Mesenchymal stem cell (in vitro differentiated cells and primary cell): Measurements from ENCODE around the gene P3R3URF.
A peak's percentile ranks its signal among the peaks of the same experiment; 100 is the strongest.

ENCODE experiments used
- DNase-seq: peaks from one replicate; pipeline ENCODE4 v3.0.0-alpha.2; 2013
- H2AFZ ChIP-seq: one replicate; pipeline ENCODE4 v1.6.1; 2013; ENCODE audit warnings: low read depth, mild to moderate bottlenecking, control low read depth, inconsistent platforms, low read length, moderate library complexity
- H2AK5ac ChIP-seq: 2 replicates; pipeline ENCODE4 v1.6.1; 2013; ENCODE audit warnings: low read length, moderate library complexity, mild to moderate bottlenecking, inconsistent platforms; ENCODE audit not compliant: severe bottlenecking
- H2BK120ac ChIP-seq: one replicate; pipeline ENCODE4 v1.6.1; 2013; ENCODE audit warnings: low read depth, mild to moderate bottlenecking, inconsistent platforms, low read length, moderate library complexity
- H2BK12ac ChIP-seq, 2 experiments: one replicate each; pipeline ENCODE4 v1.6.1; 2013; ENCODE audit warnings: inconsistent platforms in 2 of 2, low read length in 2 of 2, mild to moderate bottlenecking in 2 of 2, moderate library complexity in 2 of 2, control low read depth in 1 of 2
- H2BK15ac ChIP-seq: one replicate; pipeline ENCODE4 v1.6.1; 2013; ENCODE audit warnings: mild to moderate bottlenecking, low read depth, inconsistent platforms; ENCODE audit not compliant: poor library complexity, severe bottlenecking
- H2BK5ac ChIP-seq: 2 replicates; pipeline ENCODE4 v1.6.1; 2013; ENCODE audit warnings: low read depth, mild to moderate bottlenecking, low read length, control low read depth, inconsistent platforms; ENCODE audit not compliant: poor library complexity, severe bottlenecking
- H3K14ac ChIP-seq, 2 experiments: one replicate each; pipeline ENCODE4 v1.6.1; 2013; ENCODE audit warnings: inconsistent platforms in 2 of 2, low read length in 2 of 2, control low read depth in 1 of 2, mild to moderate bottlenecking in 1 of 2, moderate library complexity in 1 of 2
- H3K18ac ChIP-seq, 2 experiments: one replicate each; pipeline ENCODE4 v1.6.1; 2013; ENCODE audit warnings: inconsistent platforms in 2 of 2, low read length in 2 of 2, control low read depth in 1 of 2, low read depth in 1 of 2, mild to moderate bottlenecking in 1 of 2
- H3K23ac ChIP-seq, 2 experiments: one replicate each; pipeline ENCODE4 v1.6.1; 2013; ENCODE audit warnings: inconsistent platforms in 2 of 2, low read length in 2 of 2, mild to moderate bottlenecking in 2 of 2, moderate library complexity in 2 of 2, control low read depth in 1 of 2
- H3K27ac ChIP-seq: 2 replicates; pipeline ENCODE4 v1.5.1; 2013; ENCODE audit warnings: mild to moderate bottlenecking, moderate library complexity, low read length, control low read depth, inconsistent platforms; ENCODE audit not compliant: poor library complexity, severe bottlenecking
- H3K27me3 ChIP-seq, 2 experiments: 2 replicates each; pipeline versions ENCODE4 v1.6.1 to v1.7.0; 2013; ENCODE audit warnings: low read length in 2 of 2, mild to moderate bottlenecking in 2 of 2, moderate library complexity in 2 of 2, control low read depth in 1 of 2, inconsistent platforms in 1 of 2; ENCODE audit not compliant: control insufficient read depth in 1 of 2, insufficient read depth in 1 of 2
- H3K36me3 ChIP-seq, 2 experiments: 2 replicates each; pipeline versions ENCODE4 v1.6.1 to v1.7.0; 2013; ENCODE audit warnings: low read length in 2 of 2, control low read depth in 1 of 2, inconsistent platforms in 1 of 2, low read depth in 1 of 2, mild to moderate bottlenecking in 1 of 2; ENCODE audit not compliant: insufficient read depth in 2 of 2, control insufficient read depth in 1 of 2
- H3K4ac ChIP-seq, 2 experiments: one replicate each; pipeline ENCODE4 v1.6.1; 2013; ENCODE audit warnings: inconsistent platforms in 2 of 2, low read length in 2 of 2, mild to moderate bottlenecking in 2 of 2, moderate library complexity in 2 of 2, control low read depth in 1 of 2, low read depth in 1 of 2
- H3K4me1 ChIP-seq: 2 replicates; pipeline ENCODE4 v1.6.1; 2013; ENCODE audit warnings: low read depth, low read length, control low read depth; ENCODE audit not compliant: control insufficient read depth, insufficient read depth
- H3K4me2 ChIP-seq: 2 replicates; pipeline ENCODE4 v1.6.1; 2013; ENCODE audit warnings: low read length, mild to moderate bottlenecking, inconsistent platforms; ENCODE audit not compliant: poor library complexity, severe bottlenecking
- H3K4me3 ChIP-seq, 2 experiments: 2 replicates each; pipeline versions ENCODE4 v1.5.1 to v1.7.0; 2013; ENCODE audit warnings: low read length in 2 of 2, mild to moderate bottlenecking in 2 of 2, control low read depth in 1 of 2, low read depth in 1 of 2; ENCODE audit not compliant: insufficient read depth in 1 of 2
- H3K79me1 ChIP-seq: replicated peaks from 2 replicates; pipeline ENCODE4 v1.6.1; 2013; ENCODE audit warnings: mild to moderate bottlenecking, control low read depth, low read length, inconsistent platforms; ENCODE audit not compliant: poor library complexity, severe bottlenecking
- H3K9ac ChIP-seq: 2 replicates; pipeline ENCODE4 v1.7.0; 2013; ENCODE audit warnings: mild to moderate bottlenecking, low read length, moderate library complexity
- H3K9me3 ChIP-seq: 2 replicates; pipeline ENCODE4 v1.7.0; 2013; ENCODE audit warnings: mild to moderate bottlenecking, low read length; ENCODE audit not compliant: control insufficient read depth
- H4K8ac ChIP-seq: one replicate; pipeline ENCODE4 v1.6.1; 2013; ENCODE audit warnings: inconsistent platforms, mild to moderate bottlenecking, low read length, moderate library complexity
- H4K91ac ChIP-seq: one replicate; pipeline ENCODE4 v1.6.1; 2013; ENCODE audit warnings: mild to moderate bottlenecking, low read length, inconsistent platforms
- WGBS: methylation state at CpG from one replicate; pipeline ENCODE4 v1.1.7; 2013; ENCODE audit warnings: mixed read lengths; 5-methylcytosine and 5-hydroxymethylcytosine counted together

Gene P3R3URF

DNA sequence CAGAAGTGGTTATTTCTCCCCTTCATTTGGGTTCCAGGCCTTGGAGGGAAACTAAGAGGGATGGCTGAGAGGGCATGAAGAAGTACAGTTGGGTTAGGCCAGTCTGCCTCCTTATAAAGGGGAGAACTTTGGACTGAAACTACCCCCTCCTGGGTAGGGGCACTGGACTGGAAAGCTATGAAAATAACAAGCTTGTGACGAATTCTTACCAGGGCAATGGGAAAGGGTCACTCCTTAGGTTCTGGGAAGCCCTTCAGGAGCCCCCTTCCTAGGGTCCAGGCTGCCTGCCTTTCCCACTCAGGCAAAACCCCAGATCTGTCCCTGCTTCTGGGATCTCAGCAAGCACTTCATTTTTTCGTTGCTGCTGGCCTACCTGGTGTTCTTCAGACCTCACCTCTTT is 9.8 kb upstream of the P3R3URF start:
- WGBS, result 94% methylated on average over 2 of the region's 2 CpGs
- Histone ChIP-seq H3K14ac (no peak overlapping the region), H3K9ac (no peak overlapping the region), H3K4me2 (no peak overlapping the region), H2BK15ac (no peak overlapping the region), H3K23ac (no peak overlapping the region), H2AK5ac (peak overlapping the region; percentile 91), H3K4me1 (peaks cover 34% of the 10 kb centered on the region), H3K4me3 (no peak overlapping the region), H3K27ac (peak overlapping the region; percentile 66), H4K91ac (no peak overlapping the region), H3K27me3 (no peaks in the 10 kb centered on the region), H3K79me1 (no peaks in the 10 kb centered on the region), H2BK120ac (no peak overlapping the region), H2AFZ (no peak overlapping the region), H3K18ac (no peak overlapping the region), H4K8ac (no peak overlapping the region), H3K36me3 (peaks cover 32 to 34% of the 10 kb centered on the region in 2 experiments), H2BK12ac (no peak overlapping the region), H3K4ac (no peak overlapping the region), H2BK5ac (peak overlapping the region; percentile 21), H3K9me3 (no peaks in the 10 kb centered on the region)
- no peak for DNase-seq

DNA sequence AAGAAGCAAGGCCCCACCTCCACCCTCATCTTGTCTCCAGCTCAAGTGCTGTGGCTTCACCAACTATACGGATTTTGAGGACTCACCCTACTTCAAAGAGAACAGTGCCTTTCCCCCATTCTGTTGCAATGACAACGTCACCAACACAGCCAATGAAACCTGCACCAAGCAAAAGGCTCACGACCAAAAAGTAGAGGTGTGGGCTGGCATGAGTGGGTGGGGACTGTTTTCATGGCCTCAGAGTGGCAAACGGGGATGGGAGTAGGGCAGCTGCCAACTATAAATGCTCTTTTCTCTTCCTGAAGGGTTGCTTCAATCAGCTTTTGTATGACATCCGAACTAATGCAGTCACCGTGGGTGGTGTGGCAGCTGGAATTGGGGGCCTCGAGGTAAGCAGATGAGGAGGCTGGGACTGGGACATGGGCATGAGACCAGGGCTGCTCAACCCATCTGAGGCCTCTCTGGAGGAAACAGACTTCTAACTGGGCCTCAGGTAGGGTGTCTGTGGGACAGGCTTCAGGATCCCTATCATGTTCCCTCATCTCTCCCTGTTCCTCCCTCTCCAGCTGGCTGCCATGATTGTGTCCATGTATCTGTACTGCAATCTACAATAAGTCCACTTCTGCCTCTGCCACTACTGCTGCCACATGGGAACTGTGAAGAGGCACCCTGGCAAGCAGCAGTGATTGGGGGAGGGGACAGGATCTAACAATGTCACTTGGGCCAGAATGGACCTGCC is 8.8 kb upstream of the P3R3URF start:
- H3K27me3 ChIP-seq, result no peaks in the 10 kb centered on the region
- no peaks in the 10 kb centered on the region for H3K9me3 ChIP-seq
- H3K18ac ChIP-seq, result no peak overlapping the region
- no peak overlapping the region for H4K8ac ChIP-seq
- no peaks in the 10 kb centered on the region for H3K79me1 ChIP-seq
- no peak overlapping the region for H3K27ac ChIP-seq
- no peak overlapping the region for H3K4me2 ChIP-seq
- no peak for DNase-seq
- no peak overlapping the region for H2AFZ ChIP-seq
- H3K9ac ChIP-seq, result no peak overlapping the region
- no peak overlapping the region for H2BK5ac ChIP-seq
- H2BK15ac ChIP-seq, result no peak overlapping the region
- no peak overlapping the region for H2BK12ac ChIP-seq
- no peak overlapping the region for H3K14ac ChIP-seq
- H2AK5ac ChIP-seq, result peak overlapping the region; percentile 91
- no peak overlapping the region for H3K23ac ChIP-seq
- 92% methylated on average over 5 of the region's 7 CpGs for WGBS
- H3K4me3 ChIP-seq, result no peak overlapping the region
- H4K91ac ChIP-seq, result no peak overlapping the region
- no peak overlapping the region for H2BK120ac ChIP-seq
- peaks cover 23 to 25% of the 10 kb centered on the region in 2 experiments for H3K36me3 ChIP-seq
- peaks cover 37% of the 10 kb centered on the region for H3K4me1 ChIP-seq
- no peak overlapping the region for H3K4ac ChIP-seq

DNA sequence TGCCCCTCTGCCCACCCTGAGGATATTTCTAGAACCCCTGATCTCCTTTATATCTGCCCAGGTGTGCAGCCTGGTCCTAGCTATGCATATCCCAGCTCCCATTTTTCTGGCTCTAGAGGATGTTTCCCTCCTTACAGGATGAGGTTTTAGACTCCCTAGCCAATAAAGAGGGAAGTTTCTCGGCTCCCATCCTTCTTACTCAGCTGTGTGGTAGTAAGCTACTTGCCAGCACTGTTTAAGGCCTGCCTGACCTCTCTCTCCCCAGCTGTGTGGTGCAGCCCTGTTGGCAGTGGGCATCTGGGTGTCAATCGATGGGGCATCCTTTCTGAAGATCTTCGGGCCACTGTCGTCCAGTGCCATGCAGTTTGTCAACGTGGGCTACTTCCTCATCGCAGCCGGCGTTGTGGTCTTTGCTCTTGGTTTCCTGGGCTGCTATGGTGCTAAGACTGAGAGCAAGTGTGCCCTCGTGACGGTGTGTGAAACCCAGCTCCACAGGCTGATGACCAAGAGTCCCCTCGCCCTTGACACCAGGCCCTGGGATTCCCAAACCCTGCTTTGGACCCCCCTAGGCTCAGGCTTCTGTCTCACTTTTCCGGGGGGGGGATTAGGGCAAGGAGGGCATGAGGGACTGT is 7.8 kb upstream of the P3R3URF start:
- no peak overlapping the region for H3K4ac ChIP-seq
- peak overlapping the region; percentile 91 for H2AK5ac ChIP-seq
- H2BK15ac ChIP-seq, result no peak overlapping the region
- no peak overlapping the region for H2AFZ ChIP-seq
- no peak overlapping the region for H4K91ac ChIP-seq
- H2BK12ac ChIP-seq, result peak overlapping the region in 1 of 2 experiments; percentile 80
- peak overlapping the region; percentile 2 for H2BK5ac ChIP-seq
- no peak overlapping the region for H3K4me3 ChIP-seq
- H3K9ac ChIP-seq, result peak overlapping the region; percentile 66
- H3K36me3 ChIP-seq, result peaks cover 14 to 16% of the 10 kb centered on the region in 2 experiments
- no peaks in the 10 kb centered on the region for H3K79me1 ChIP-seq
- H3K27ac ChIP-seq, result peak overlapping the region; percentile 95
- H2BK120ac ChIP-seq, result no peak overlapping the region
- H3K23ac ChIP-seq, result no peak overlapping the region
- WGBS, result 89% methylated on average over 10 of the region's 12 CpGs
- peaks cover 39% of the 10 kb centered on the region for H3K4me1 ChIP-seq
- DNase-seq, result no peak
- no peaks in the 10 kb centered on the region for H3K27me3 ChIP-seq
- H3K14ac ChIP-seq, result peak overlapping the region in 1 of 2 experiments; percentile 38
- no peaks in the 10 kb centered on the region for H3K9me3 ChIP-seq
- no peak overlapping the region for H3K4me2 ChIP-seq
- H4K8ac ChIP-seq, result no peak overlapping the region
- H3K18ac ChIP-seq, result peak overlapping the region in 1 of 2 experiments; percentile 72

DNA sequence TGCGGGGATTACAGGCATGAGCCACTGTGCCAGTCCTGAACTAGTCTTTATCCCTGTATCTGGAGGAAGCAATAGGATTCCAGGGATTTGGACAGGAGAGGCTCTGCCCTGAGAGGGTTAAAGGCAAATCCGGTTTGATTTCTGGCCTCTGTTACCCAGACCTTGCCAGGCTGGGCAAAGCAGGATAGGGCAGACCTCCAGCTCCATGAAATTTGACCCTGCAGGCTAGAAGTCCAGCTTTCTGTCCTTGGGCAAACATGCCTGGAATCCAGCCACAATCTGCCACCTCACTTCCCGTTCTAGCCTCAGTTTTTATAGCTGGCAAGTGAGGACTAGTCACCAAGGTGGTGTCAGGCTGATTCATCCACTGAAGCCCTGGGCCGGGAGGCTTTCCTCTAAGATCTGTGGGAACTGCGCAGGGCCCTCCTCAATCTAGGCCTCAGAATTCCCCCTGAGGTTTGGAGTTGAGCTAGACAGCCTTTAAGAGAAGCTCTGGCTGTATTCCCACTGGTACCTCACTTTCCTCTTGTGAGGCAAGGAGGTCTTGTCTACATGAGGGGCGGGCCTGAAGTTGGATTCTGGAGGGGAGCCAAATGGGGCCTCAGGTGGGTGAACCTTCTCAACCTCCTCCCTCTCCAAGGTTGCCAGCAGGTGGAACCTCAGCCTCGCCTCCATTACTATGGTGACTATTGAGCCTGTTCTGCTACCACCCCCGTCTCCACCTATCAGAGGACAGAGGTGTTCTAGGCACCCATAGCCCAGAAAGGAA is 7.0 kb upstream of the P3R3URF start:
- peak overlapping the region in 1 of 2 experiments; percentile 14 for H3K4me3 ChIP-seq
- 56% methylated on average over 8 of the region's 8 CpGs for WGBS
- no peaks in the 10 kb centered on the region for H3K9me3 ChIP-seq
- H3K27ac ChIP-seq, result peak overlapping the region; percentile 95
- H2BK5ac ChIP-seq, result peak overlapping the region; percentile 63
- H2AK5ac ChIP-seq, result peak overlapping the region; percentile 1
- H3K36me3 ChIP-seq, result peaks cover 12% of the 10 kb centered on the region in 2 experiments
- peak overlapping the region in 1 of 2 experiments; percentile 80 for H2BK12ac ChIP-seq
- H3K4me2 ChIP-seq, result no peak overlapping the region
- H3K23ac ChIP-seq, result no peak overlapping the region
- no peaks in the 10 kb centered on the region for H3K79me1 ChIP-seq
- H3K14ac ChIP-seq, result peak overlapping the region in 1 of 2 experiments; percentile 1
- peak overlapping the region; percentile 66 for H4K8ac ChIP-seq
- H4K91ac ChIP-seq, result no peak overlapping the region
- H3K4ac ChIP-seq, result peak overlapping the region in 1 of 2 experiments; percentile 81
- H3K9ac ChIP-seq, result peak overlapping the region; percentile 66
- peak overlapping the region in 1 of 2 experiments; percentile 67 for H3K18ac ChIP-seq
- no peaks in the 10 kb centered on the region for H3K27me3 ChIP-seq
- H2BK120ac ChIP-seq, result no peak overlapping the region
- peaks cover 39% of the 10 kb centered on the region for H3K4me1 ChIP-seq
- no peak overlapping the region for H2BK15ac ChIP-seq
- DNase-seq, result peak; percentile 91
- H2AFZ ChIP-seq, result no peak overlapping the region
